Measurements from ENCODE around the gene NDUFS2.

- TF ChIP-seq CTCF (IDR thresholded peaks at IDR 0.05) = no peak
- TF ChIP-seq POLR2AphosphoS5 (IDR thresholded peaks at IDR 0.05; ENCODE audit: low read depth, low read length) = no peak
- no peak for TF ChIP-seq REST (IDR thresholded peaks at IDR 0.05; ENCODE audit: insufficient read depth in 1 of 2, low read depth in 2 of 2, low read length in 1 of 2)
Observed at GRCh38 chr1:161172349-161172748, 29.8 kb upstream of the NDUFS2 start.
